H1 (cell line): ENCODE measurements around the gene POMT2. TPM values are rescaled to one million over a fixed set of nuclear protein-coding genes. Genes with fewer than 3 reads are reported as not detected.

Experiments used
- CEBPB ChIP-seq: IDR thresholded peaks from 2 replicates; pipeline ENCODE4 v1.6.1; 2012; ENCODE audit warnings: low read depth, low read length
- CTBP2 ChIP-seq: IDR thresholded peaks from 2 replicates; pipeline ENCODE4 v1.7.0; 2011; ENCODE audit warnings: borderline replicate concordance, mild to moderate bottlenecking, moderate library complexity, mixed read lengths, low read length; ENCODE audit not compliant: insufficient read depth, insufficient read length
- POLR2AphosphoS5 ChIP-seq: IDR thresholded peaks from 2 replicates; pipeline ENCODE4 v1.6.1; 2011; ENCODE audit warnings: low read depth, low read length
- RXRA ChIP-seq: IDR thresholded peaks from 2 replicates; pipeline ENCODE4 v1.6.1; 2011; ENCODE audit warnings: low read depth, mild to moderate bottlenecking, low read length, moderate library complexity; ENCODE audit not compliant: insufficient read depth
- polyA plus RNA-seq, 7 experiments: library from polyadenylated mRNA; depleted of rRNA in 3 of 7; stranded (reverse) in 5 of 7; unstranded in 2 of 7; fragments of >200 nt in 5 of 7; fragments of 200-250 nt in 2 of 7; gene quantifications; 1 replicate in 5 of 7; 2 replicates in 1 of 7; 4 replicates in 1 of 7; pipeline versions ENCODE4 v1.2.1 to v1.2.3, GENCODE V29; 2011 to 2013; ENCODE audit warnings: missing spikeins in 2 of 7, mixed read lengths in 2 of 7
- total RNA-seq: library from RNA; stranded (reverse); fragmentation: NEBNext Ultra II Directional; extraction: Animal tissue kit (Norgen Biotek cat#: 25700); gene quantifications from 2 replicates; pipeline ENCODE4 v1.2.1, GENCODE V29; 2021

POMT2 gene
- total and polyA plus RNA-seq, 2 of the 8 experiments (the other 6 are each of a cell fraction or from before 2014, with no cell fraction given) = 20.8 to 44.9 TPM

GRCh38 chr14:77306851-77307496 is 13.7 kb downstream of the POMT2 start (continued):
- no peak for TF ChIP-seq CEBPB
- TF ChIP-seq POLR2AphosphoS5 = no peak
- TF ChIP-seq CTBP2 = no peak
- TF ChIP-seq RXRA = no peak
